Panc1 (cell line): ENCODE measurements around the gene LTB4R2. TPM values are rescaled to one million over a fixed set of nuclear protein-coding genes. Genes with fewer than 3 reads are reported as not detected.

Experiments used
- ATAC-seq: fragments of 200-7000 bp; cut with Tn5 transposase; 2 replicates; pipeline ENCODE4 v1.9.1; 2020; ENCODE audit warnings: mild to moderate bottlenecking, moderate library complexity
- BruUV-seq: library from RNA; stranded (reverse); fragments of 400-500 nt; replicated peaks from 2 replicates; lab custom pipeline; 2021; lab: Mats Ljungman, UMichigan
- CTCF ChIA-PET: fragments of 300-600 bp; sonication (Branson Sonifier 250); formaldehyde crosslinking; loops from one replicate; lab custom pipeline; 2022; ENCODE audit warnings: antibody characterized with exemption; lab: Charles Lee
- POLR2A ChIA-PET: fragments of 300-600 bp; sonication (Branson Sonifier 250); formaldehyde crosslinking; loops from one replicate; lab custom pipeline; 2022; ENCODE audit warnings: antibody characterized with exemption; lab: Charles Lee
- DNase-seq: peaks from one replicate; pipeline ENCODE4 v3.0.0-alpha.2; 2010; ENCODE audit warnings: low read depth, low spot score
- H3K27ac ChIP-seq: 2 replicates; pipeline ENCODE4 v1.5.1; 2011; ENCODE audit warnings: mild to moderate bottlenecking, low read length, inconsistent platforms
- H3K27me3 ChIP-seq: fragments of 200-500 bp; sonication (Bioruptor generic); 2 replicates; pipeline ENCODE4 v1.6.0; 2014; ENCODE audit warnings: low read length, inconsistent platforms; ENCODE audit not compliant: control insufficient read depth, insufficient read depth
- H3K36me3 ChIP-seq: fragments of 200-500 bp; sonication (Bioruptor generic); 2 replicates; pipeline ENCODE4 v1.5.1; 2014; ENCODE audit warnings: inconsistent platforms, mild to moderate bottlenecking, low read length, moderate library complexity; ENCODE audit not compliant: control insufficient read depth, insufficient read depth
- H3K4me1 ChIP-seq: 2 replicates; pipeline ENCODE4 v1.5.1; 2011; ENCODE audit warnings: inconsistent platforms, mild to moderate bottlenecking, low read length, moderate library complexity; ENCODE audit not compliant: control insufficient read depth, insufficient read depth
- H3K4me3 ChIP-seq, 2 experiments: 2 replicates each; pipeline ENCODE4 v1.5.1; 2011 to 2012; ENCODE audit warnings: low read depth in 2 of 2, low read length in 2 of 2, mild to moderate bottlenecking in 2 of 2, inconsistent platforms in 1 of 2, moderate library complexity in 1 of 2
- H3K9me3 ChIP-seq: fragments of 200-500 bp; sonication (Bioruptor generic); 2 replicates; pipeline ENCODE4 v1.5.1; 2014; ENCODE audit warnings: low read depth, mild to moderate bottlenecking, inconsistent platforms, low read length, moderate library complexity; ENCODE audit not compliant: control insufficient read depth, insufficient read depth
- CTCF ChIP-seq: fragments of 450-650 bp; IDR thresholded peaks from 2 replicates; pipeline ENCODE4 v1.5.1; 2017; ENCODE audit warnings: mild to moderate bottlenecking
- POLR2AphosphoS5 ChIP-seq: IDR thresholded peaks from 2 replicates; pipeline ENCODE4 v1.6.1; 2012; ENCODE audit warnings: mild to moderate bottlenecking, low read depth, low read length, moderate library complexity
- REST ChIP-seq, 2 experiments: IDR thresholded peaks; 2 replicates each; pipeline ENCODE4 v1.6.1; 2011 to 2012; ENCODE audit warnings: low read depth in 2 of 2, control low read depth in 1 of 2, low read length in 1 of 2, mild to moderate bottlenecking in 1 of 2, moderate library complexity in 1 of 2; ENCODE audit not compliant: insufficient read depth in 1 of 2
- SIN3A ChIP-seq: IDR thresholded peaks from 2 replicates; pipeline ENCODE4 v1.6.1; 2012; ENCODE audit warnings: low read depth, mild to moderate bottlenecking, low read length, moderate library complexity, borderline replicate concordance; ENCODE audit not compliant: insufficient read depth
- TCF7L2 ChIP-seq: IDR thresholded peaks from 2 replicates; pipeline ENCODE4 v1.6.1; 2011; ENCODE audit warnings: mild to moderate bottlenecking, low read depth, low read length, inconsistent platforms
- in situ Hi-C: cut with HindIII; loops from 2 replicates; pipeline ENCODE4 v1.10.0; 2016; ENCODE audit warnings: low sequenced_read_pairs, low pct_unique_long_range_greater_than_20kb
- intact Hi-C: fragments of 100-400 bp; cut with micrococcal nuclease; formaldehyde crosslinking; loops from one replicate; pipeline ENCODE4 v1.10.0; 2022; ENCODE audit not compliant: unreplicated experiment
- total RNA-seq: library from RNA; stranded (reverse); gene quantifications from one replicate; pipeline ENCODE4 v1.2.1, GENCODE V29; 2021; ENCODE audit not compliant: unreplicated experiment

The LTB4R2 gene
- total RNA-seq, 1 experiment from 2014 or later = 6.9 TPM

DNA sequence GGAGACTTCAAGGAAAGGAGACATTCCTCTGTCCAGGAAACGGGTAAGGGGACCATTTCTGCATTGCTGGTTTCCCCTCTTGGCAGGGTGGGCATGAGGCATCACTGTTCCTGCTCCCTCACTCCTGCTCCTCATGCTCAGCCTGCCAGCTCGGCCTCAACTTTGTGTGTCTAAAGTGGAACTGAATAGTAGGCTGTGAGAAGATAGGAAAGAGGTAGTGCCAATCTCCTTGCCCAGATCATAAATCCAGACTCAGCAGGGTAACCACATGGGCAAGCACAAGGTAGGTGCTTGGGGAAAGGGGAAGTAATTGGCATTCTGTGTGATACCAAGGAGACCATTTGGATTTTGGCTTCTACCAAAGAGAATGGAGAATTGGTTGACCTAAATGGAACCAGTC is 4.0 kb downstream of the LTB4R2 start:
- DNase-seq (no peak), ATAC-seq (no peak)
- Histone ChIP-seq H3K4me3 (no peak overlapping the region), H3K27ac (no peak overlapping the region), H3K36me3 (no peaks in the 10 kb centered on the region), H3K27me3 (no peaks in the 10 kb centered on the region), H3K9me3 (no peaks in the 10 kb centered on the region), H3K4me1 (no peaks in the 10 kb centered on the region)
- TF ChIP-seq REST (IDR thresholded peaks at IDR 0.05; ENCODE audit: insufficient read depth in 1 of 2, low read depth in 2 of 2, low read length in 1 of 2) (no peak), CTCF (no peak), TCF7L2 (no peak), SIN3A (no peak), POLR2AphosphoS5 (no peak)
- intact Hi-C loops (no loop called here), in situ Hi-C loops (no loop called here)
- ChIA-PET POLR2A (no interaction called here), CTCF (no interaction called here)
- no TSS peak for BruUV-seq

- Histone ChIP-seq H3K4me3 (no peak overlapping the region), H3K9me3 (no peaks in the 10 kb centered on the region), H3K27me3 (no peaks in the 10 kb centered on the region), H3K36me3 (no peaks in the 10 kb centered on the region), H3K4me1 (no peaks in the 10 kb centered on the region), H3K27ac (no peak overlapping the region)
- in situ Hi-C loops (no loop called here), intact Hi-C loops (no loop called here)
- ATAC-seq (no peak), DNase-seq (no peak)
- BruUV-seq = TSS peak; percentile 28
- no peak for TF ChIP-seq REST (IDR thresholded peaks at IDR 0.05; ENCODE audit: insufficient read depth in 1 of 2, low read depth in 2 of 2, low read length in 1 of 2)
- ChIA-PET POLR2A (no interaction called here), CTCF (no interaction called here)
Observed at GRCh38 chr14:24314377-24315193, 4.6 kb downstream of the LTB4R2 start.
